HG03097 (cell line): ENCODE measurements around the gene PRKCE.
"Not testable (repeated sequence)": the region's sequence is repeated elsewhere in the genome, so short reads cannot be mapped to it uniquely, and the experiment has no call there.

ENCODE experiments used
- ATAC-seq: cut with Tn5 transposase; IDR thresholded peaks from one replicate; pipeline ENCODE4 v1.9.1; 2021; ENCODE audit not compliant: unreplicated experiment, low FRiP score

PRKCE gene

DNA sequence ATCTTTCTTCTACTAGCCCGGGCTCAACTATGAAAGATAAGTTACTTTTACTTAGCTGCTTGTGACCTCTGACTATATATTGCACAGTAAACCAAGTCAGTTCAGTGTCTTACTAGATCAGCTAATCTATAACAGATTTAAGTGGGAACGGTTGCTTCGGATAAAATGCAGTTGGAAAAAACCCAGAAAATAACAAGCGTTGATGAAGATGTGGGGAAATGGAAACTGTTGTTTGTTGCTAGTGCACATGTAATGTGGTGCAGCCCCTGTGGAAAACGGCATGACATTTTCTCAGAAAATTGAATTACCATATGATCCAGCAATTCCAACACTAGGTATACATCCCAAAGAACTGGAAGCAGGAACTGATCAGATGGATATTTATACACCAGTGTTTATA lies 248.5 kb downstream of the PRKCE start:
- no peak for ATAC-seq

DNA sequence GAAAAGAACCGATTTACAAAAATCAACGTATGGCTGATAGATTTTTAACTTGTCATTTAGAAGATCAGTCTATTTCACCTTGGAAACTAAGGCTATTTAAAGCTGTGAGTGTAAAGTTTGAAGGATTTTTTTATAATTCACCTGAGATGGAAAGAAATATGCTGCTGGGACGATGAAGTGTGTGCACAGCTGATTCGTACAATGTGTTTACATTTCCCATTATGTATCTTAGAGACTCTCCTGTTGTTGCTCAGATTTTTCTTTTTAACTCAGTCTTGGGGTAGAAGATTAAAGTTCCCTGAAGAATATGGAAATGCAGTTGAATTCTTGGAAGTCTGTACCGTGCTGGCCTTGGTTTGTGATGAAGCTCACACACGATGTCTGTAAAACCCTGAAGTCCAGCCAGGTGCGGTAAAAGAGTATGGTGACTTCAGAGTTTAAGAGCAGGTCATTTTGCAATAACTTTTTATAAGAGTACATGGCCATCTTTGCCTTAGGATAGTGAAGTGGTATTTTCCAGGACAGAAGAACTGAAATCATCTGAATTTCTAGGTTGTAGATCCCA lies 250.1 kb downstream of the PRKCE start:
- no peak for ATAC-seq

GRCh38 chr2:45902380-45902779 lies 250.9 kb downstream of the PRKCE start:
- no peak for ATAC-seq

GRCh38 chr2:45902781-45903375 lies 251.4 kb downstream of the PRKCE start:
- ATAC-seq, result no peak

DNA sequence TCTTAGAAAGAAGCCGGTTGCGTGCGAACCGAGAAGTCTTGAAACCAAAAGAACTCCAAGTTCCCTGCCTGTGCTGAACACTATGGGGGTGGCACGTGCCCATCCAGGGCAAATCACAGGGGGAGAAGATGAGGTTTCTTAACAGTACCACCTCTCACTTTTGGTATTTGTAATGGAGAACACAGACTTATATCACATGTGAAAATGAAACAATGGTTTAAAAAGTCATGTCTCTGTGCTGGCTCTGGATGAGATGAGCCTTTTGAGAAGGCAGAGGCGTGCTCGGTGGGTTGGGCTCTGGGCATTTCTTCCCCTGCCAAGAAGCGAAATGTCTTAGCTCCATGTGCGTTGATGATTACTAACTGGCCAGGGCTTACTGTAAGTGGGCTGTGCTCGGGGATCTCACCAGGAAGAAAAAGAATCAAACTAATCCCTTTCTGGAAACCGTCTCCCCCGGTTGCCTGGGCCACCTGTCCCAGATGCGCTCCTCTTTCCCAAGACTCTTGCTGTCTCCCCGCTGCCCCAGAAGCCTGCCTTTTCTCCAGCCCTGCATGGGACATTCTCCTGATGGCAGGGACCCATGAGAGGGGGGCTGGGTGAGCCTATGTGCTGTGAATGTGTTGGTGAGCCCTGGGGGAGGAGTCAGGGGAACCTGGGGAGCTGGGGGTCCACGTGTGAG lies 252.9 kb downstream of the PRKCE start:
- no peak for ATAC-seq

- no peak for ATAC-seq
Measured at GRCh38 chr2:45904946-45905631, 253.6 kb downstream of the PRKCE start.

DNA sequence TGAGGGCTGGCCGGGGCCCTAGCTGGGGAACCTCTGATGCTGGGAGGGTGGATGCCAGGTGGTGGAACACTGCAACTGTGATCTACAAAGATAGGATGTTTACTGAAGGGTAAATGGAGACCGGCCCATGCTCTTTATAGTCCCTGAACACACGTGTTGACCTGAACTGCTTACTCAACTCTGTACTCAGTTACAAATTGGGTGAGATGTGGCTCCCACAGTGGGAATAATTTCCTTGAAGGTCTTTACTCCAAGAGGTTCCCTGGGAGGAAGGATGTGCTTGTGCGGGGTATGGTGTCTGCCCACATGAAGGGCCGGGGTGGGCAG lies 254.1 kb downstream of the PRKCE start:
- ATAC-seq, result no peak

- ATAC-seq, result no peak
Measured at GRCh38 chr2:45907592-45907991, 256.1 kb downstream of the PRKCE start.

DNA sequence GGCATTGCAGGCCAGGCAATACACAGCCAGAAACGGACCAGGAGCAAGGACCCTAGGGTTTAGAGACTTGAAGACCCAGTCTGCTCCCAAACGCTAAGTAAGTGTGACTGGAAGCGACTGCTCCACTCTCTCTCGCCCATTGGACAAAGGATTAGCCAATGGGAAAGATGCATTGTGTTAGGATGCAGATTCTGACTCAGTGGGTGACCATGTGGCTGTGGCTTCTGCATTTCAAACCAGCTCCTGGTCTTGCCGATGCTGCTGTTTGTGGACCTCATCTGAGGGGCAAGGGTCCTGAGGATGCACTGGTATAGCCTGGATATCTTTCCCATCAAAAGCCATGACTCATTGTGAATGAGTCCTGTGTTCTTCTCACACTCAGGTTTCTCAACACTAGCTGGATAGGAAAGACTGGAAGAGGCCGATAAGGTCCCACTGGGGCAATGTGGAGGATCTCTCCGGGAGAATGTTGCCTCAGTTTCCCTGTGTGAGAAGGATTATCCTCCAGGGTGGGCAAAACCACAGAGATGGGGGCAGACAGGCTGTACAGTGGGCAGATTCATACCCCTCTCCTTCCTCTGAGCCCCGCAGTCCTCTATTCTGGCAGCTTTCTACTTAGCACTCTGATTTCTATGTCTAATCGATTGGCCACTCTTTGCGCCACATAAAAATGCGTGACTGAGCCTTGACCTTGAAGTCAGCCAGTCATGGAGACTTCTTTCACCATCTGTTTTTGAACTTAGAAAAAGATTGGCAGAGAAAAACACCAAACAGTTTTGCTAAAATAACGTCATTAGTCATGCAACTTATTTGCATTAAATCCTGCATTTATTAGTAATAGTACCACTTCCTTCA lies 257.1 kb downstream of the PRKCE start:
- no peak for ATAC-seq

GRCh38 chr2:45909171-45909565 lies 257.7 kb downstream of the PRKCE start:
- ATAC-seq, result no peak

GRCh38 chr2:45909677-45910191 lies 258.3 kb downstream of the PRKCE start:
- no peak for ATAC-seq

GRCh38 chr2:45910473-45911060 lies 259.1 kb downstream of the PRKCE start:
- ATAC-seq, result no peak

DNA sequence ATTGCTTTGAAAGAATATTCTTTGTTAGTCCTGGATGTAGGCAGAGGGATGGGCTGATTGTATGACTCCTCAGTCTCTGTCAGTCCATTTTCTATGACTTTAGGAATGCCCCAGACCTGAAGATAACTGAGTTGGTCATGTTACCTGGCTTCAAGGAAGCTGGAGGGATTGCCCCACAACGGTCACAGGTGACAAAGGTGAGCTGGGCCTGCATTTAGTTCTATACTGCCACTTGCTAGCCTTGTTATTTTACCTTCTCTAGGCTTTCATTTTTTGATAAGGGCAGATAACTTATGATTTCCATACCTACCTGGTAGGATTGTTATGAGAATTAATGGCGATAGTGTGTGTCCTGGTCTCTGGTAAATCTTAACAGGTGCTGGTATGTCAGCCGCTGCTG lies 260.1 kb downstream of the PRKCE start:
- ATAC-seq, result no peak

- ATAC-seq, result no peak
Measured at GRCh38 chr2:45912109-45912508, 260.6 kb downstream of the PRKCE start.

GRCh38 chr2:45913539-45913938 lies 262.1 kb downstream of the PRKCE start:
- ATAC-seq, result no peak

DNA sequence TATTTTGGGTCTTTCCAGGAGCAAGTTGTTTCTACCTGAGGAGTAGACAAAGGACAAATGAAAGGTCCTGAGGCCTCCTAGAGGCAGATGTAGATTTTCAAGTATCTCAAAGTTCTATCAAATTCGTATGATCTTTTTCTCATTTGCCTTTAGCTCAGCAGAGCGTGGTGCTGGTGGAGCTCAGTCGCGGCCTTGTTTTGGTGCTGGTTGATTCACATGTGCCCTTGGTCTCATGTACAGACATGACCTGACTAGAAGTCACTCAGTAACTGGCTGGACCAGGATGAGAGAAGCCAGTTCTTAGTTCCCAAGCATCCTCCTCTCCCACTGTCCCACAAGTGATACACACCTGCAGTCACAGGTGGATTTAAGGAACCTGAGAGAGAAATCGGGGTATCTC lies 264.0 kb downstream of the PRKCE start:
- ATAC-seq, result no peak

DNA sequence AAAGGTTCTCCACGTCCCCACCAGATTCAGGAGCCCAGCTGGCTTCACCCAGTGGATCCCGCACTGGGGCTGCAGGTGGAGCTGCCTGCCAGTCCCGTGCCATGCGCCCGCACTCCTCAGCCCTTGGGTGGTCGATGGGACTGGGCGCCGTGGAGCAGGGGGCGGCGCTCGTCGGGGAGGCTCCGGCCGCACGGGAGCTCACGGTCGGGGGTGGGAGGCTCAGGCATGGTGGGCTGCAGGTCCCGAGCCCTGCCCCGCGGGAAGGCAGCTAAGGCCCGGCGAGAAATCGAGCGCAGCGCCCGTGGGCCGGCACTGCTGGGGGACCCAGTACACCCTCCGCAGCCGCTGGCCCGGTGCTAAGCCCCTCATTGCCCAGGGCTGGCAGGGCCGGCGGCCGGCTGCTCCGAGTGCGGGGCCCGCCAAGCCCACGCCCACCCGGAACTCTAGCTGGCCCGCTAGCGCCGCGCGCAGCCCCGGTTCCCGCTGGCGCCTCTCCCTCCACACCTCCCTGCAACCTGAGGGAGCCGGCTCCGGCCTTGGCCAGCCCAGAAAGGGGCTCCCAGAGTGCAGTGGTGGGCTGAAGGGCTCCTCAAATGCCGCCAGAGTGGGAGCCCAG lies 266.2 kb downstream of the PRKCE start:
- not testable (repeated sequence) for ATAC-seq

DNA sequence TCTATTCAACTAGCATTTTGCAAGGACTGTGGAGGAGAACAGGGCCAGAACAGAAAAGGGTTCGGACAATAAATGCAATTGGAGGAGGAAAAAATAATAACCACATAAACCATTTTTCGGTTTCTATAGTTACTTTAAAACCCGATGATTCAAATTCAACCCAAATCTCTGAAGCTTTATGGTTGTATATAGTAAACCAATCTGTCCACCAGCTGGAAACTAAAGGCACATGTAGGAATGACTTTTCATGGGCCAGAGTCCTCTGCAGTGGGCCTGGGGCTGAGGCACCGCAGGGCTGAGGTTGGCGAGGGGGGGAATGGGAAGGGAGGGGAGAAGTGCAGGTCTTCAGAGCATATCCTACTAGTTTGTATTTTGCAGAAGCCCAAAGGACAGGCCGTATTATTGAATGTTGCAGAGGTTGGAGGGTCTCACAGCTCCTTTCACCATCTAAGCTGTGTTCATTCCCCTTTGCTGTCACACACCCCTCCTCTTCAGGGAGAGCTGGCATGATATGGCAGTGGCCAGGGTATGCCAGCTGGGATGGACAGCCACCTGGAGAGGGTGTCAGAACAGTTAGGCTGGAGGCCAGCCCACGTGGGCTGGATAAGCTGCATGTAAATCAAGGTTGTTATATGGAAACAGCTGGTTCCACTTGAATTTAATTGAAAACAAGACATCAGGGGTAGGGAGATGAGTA lies 267.1 kb downstream of the PRKCE start:
- no peak for ATAC-seq

DNA sequence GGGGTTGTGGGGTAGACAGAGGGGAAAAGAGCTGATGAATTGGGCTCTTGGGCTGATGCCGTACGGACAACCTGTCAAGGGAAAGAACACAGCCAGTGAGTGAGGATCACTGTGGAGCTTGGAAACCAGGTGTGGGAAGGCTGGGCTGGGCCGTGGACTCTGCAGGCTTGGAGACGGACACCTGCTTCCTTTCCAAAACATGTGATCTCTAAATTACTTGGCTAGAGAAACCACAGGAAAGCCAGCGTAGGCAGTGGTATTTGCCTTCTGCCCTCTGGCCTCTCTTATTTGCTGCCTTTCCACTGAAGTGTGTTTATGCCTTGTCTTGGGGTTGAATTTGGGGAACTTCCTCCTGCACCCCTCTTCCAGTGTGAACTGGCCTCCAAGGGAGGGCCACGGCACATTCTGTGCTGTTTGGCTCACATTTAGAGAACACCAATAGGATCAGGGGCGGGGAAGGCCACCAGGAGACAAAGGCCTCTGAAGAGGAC lies 267.7 kb downstream of the PRKCE start:
- peak; percentile 25 for ATAC-seq
